Heart right ventricle (tissue), 16 donors: ENCODE measurements around the gene SYTL4. TPM values are rescaled to one million over a fixed set of nuclear protein-coding genes. Genes with fewer than 3 reads are reported as not detected.

ENCODE experiments used
- ATAC-seq, 8 donors: fragments of 200-7000 bp; cut with Tn5 transposase; one replicate each; pipeline ENCODE4 v1.9.1; 2020; ENCODE audit warnings: mild to moderate bottlenecking in 8 of 8, moderate library complexity in 8 of 8, moderate number of reproducible peaks in 1 of 8
- DNase-seq, 2 donors: peaks; one replicate each; pipeline ENCODE4 v3.0.0-alpha.2; 2020
- H3K27ac ChIP-seq, 10 donors: fragments of 200-600 bp; sonication (generic) in 2 of 10; one replicate each; pipeline versions ENCODE4 v1.5.0 to v1.8.0; 2020 to 2022; ENCODE audit warnings: mild to moderate bottlenecking in 3 of 10
- H3K27me3 ChIP-seq, 7 donors: fragments of 200-600 bp; one replicate each; pipeline ENCODE4 v1.8.0; 2021 to 2022; ENCODE audit warnings: mild to moderate bottlenecking in 2 of 7
- H3K36me3 ChIP-seq, 9 donors: fragments of 200-600 bp; sonication (generic) in 1 of 9; one replicate each; pipeline versions ENCODE4 v1.5.0 to v1.8.0; 2020 to 2022; ENCODE audit warnings: mild to moderate bottlenecking in 2 of 9
- H3K4me1 ChIP-seq, 9 donors: fragments of 200-600 bp; sonication (generic) in 1 of 9; one replicate each; pipeline versions ENCODE4 v1.5.0 to v1.8.0; 2020 to 2022; ENCODE audit warnings: mild to moderate bottlenecking in 4 of 9
- H3K4me3 ChIP-seq, 10 donors: fragments of 200-600 bp; sonication (generic) in 2 of 10; one replicate each; pipeline versions ENCODE4 v1.5.0 to v1.8.0; 2020 to 2022; ENCODE audit warnings: mild to moderate bottlenecking in 7 of 10, moderate library complexity in 2 of 10
- H3K9me3 ChIP-seq, 11 donors: fragments of 200-600 bp in 10 of 11; sonication (generic) in 2 of 11; one replicate each; pipeline versions ENCODE4 v1.5.0 to v1.8.0; 2013 to 2022; ENCODE audit warnings: mild to moderate bottlenecking in 2 of 11, control low read depth in 1 of 11, moderate library complexity in 1 of 11
- WGBS, 2 donors: extraction: QIAGEN DNeasy Blood & Tissue Kit; methylation state at CpG; one replicate each; pipeline ENCODE4 v1.1.7; 2013; ENCODE audit warnings: inconsistent platforms in 1 of 2; 5-methylcytosine and 5-hydroxymethylcytosine counted together
- intact Hi-C, 10 donors: fragments of 100-400 bp; cut with DNase I; formaldehyde crosslinking; loops; one replicate each; pipeline versions ENCODE4 v1.11.1 to v1.14.2; 2022
- polyA plus RNA-seq, 2 donors: library from polyadenylated mRNA; stranded (reverse); fragments of 200-250 nt; gene quantifications; one replicate each; pipeline ENCODE4 v1.2.3, GENCODE V29; 2013
- total RNA-seq, 10 donors: library from RNA; stranded (reverse); fragmentation: NEBNext Ultra II Directional in 3 of 10; extraction: Animal tissue kit (Norgen Biotek cat#: 25700) in 3 of 10; gene quantifications; one replicate each; pipeline versions ENCODE4 v1.2.1 to v1.2.4, GENCODE V29; 2021 to 2023
- TF ChIP-seq, protein P1 (sequence below), 9 donors: fragments of 200-600 bp; sonication (generic) in 2 of 9; IDR thresholded peaks; one replicate each; pipeline versions ENCODE4 v1.5.0 to v1.8.0; 2021 to 2022; ENCODE audit warnings: antibody characterized with exemption in 9 of 9, mild to moderate bottlenecking in 5 of 9, moderate library complexity in 1 of 9
- donor health status: Arrhythmogenic right ventricular cardiomyopathy.
- donor health status: ischemic (EF 13 %, LVEDD 7.1; RV severe dilation, severe dysfunction).
- donor health status: healthy with polysubstance abuse.
- donor health status: DM: no; HTN: yes; CAD: no.
- donor health status: DM: no; HTN: no; CAD: no.
- donor health status: ischemic (EF 25% LVEDD 6.9; RV normal size, moderate dysfunction).
- donor health status: ischemic (EF 25% LVEDD 5.7; RV mildly dilated, moderate dysfunction).
- donor health status: healthy.
- donor health status: DM: yes; HTN: yes; CAD: no.
- donor health status: Ischemic cardiomyopathy.
- donor health status: ischemic (EF 35%, LVEDD 5.7; RV mildly dilated, moderate dysfunction).
- donor health status: nonischemic (EF 11% LVEDD 7.7; RV severe dilation, severe dysfunction).
- donor health status: DM: yes; HTN: yes; CAD: no.
- donor health status: PGD.
- donor health status: ischemic (EF 29% LVEDD 5.4; RV normal size, mild dysfunction).
- donor health status: nonischemic (EF 23%, LVEDD 6.1; RV moderate dilation, normal function).

Gene SYTL4
- total and polyA plus RNA-seq, 12 donors: 0.95 to 4.0 (median 2.2) TPM

DNA sequence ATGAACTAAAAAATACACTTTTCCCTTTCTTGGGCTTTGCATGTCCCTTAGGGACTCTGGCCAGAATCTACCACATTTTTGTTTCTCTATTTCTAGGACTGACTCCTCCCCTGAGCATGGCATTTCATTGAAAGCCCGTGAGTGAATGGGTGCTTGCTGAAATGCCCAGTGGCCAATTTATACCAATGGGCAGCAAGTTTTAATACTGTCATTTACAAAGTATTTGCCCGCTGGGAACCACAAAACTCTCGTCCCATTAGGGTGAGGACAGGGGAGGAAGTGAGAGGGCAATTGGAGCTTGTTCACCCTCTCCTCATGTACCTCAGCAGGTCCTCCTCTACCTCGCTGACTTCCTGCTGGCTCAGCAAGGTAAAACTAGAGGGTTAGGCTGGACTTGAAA, 86.8 kb downstream of the SYTL4 start:
- intact Hi-C loops: no loop called here
- H3K27me3 ChIP-seq: peaks cover 0 to 75% (median 0%) of the 10 kb centered on the region in 7 donors
- H3K36me3 ChIP-seq: no peaks in the 10 kb centered on the region
- no peaks in the 10 kb centered on the region for H3K9me3 ChIP-seq
- TF ChIP-seq, protein P1, sequence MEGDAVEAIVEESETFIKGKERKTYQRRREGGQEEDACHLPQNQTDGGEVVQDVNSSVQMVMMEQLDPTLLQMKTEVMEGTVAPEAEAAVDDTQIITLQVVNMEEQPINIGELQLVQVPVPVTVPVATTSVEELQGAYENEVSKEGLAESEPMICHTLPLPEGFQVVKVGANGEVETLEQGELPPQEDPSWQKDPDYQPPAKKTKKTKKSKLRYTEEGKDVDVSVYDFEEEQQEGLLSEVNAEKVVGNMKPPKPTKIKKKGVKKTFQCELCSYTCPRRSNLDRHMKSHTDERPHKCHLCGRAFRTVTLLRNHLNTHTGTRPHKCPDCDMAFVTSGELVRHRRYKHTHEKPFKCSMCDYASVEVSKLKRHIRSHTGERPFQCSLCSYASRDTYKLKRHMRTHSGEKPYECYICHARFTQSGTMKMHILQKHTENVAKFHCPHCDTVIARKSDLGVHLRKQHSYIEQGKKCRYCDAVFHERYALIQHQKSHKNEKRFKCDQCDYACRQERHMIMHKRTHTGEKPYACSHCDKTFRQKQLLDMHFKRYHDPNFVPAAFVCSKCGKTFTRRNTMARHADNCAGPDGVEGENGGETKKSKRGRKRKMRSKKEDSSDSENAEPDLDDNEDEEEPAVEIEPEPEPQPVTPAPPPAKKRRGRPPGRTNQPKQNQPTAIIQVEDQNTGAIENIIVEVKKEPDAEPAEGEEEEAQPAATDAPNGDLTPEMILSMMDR (IDR thresholded peaks at IDR 0.05): no peak
- ATAC-seq: no peak
- 66 to 70% methylated on average over 4 of the region's 4 CpGs for WGBS, 2 donors
- H3K4me1 ChIP-seq: peaks cover 0 to 26% (median 1%) of the 10 kb centered on the region in 9 donors
- peak overlapping the region in 9 of 10 donors; percentile 16 to 47 (median 32) for H3K4me3 ChIP-seq
- no peak for DNase-seq
- peak overlapping the region in 8 of 10 donors; percentile 27 to 88 (median 57) for H3K27ac ChIP-seq

DNA sequence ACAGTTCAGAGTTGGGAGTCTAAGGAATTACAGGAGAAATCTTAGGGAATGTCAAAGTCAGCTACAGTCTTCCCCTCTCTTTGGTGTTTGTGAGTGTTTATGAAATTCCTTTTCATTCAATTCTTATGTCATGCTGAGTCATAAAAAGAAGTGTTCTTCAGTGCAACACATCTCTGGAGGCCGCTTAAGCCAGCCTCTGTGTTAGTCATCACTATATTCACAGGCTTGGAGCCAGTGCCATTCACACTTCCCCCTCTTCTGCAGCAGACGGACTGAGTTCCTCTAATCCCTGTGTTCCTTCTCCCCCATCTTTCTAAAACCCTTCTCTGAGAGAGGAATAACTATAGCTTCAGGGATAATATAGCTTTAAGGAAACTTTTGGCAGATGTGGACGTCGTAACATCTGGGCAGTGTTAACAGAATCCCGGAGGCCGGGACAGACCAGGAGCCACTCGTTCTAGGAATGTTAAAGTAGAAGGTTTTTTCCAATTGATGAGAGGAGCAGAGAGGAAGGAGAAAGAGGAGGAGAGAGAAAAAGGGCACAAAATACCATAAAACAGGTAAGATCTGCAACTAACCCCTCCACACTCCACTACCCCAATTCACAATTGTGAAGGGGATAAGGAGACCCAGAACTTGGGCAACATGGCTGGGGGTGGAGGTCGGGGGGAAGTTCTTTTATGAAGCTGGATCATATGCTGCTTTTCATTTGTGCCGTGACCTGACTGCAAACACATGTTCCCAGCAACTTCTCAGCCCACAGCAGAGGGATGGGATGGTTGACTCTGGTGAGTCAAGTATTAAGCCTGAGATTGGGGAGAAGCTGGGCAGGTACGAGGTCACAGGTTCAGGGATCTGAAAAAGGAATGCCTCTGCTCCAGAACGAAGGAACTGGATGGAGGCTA, 87.7 kb downstream of the SYTL4 start, which contains the start of gene SRPX2:
Gene SRPX2, plus strand, starts transcription at position 244 of the 905 bp plus-strand sequence. CDS start 2,124 bp downstream, outside the sequence.
- peak within 1 kb of the TSS in 9 of 10 donors; percentile 16 to 47 (median 32) for H3K4me3 ChIP-seq
- WGBS, 2 donors: 43 to 49% methylated on average over 11 of the region's 11 CpGs
- H3K27me3 ChIP-seq: peaks cover 0 to 80% (median 0%) of the 10 kb centered on the region in 7 donors
- intact Hi-C loops: no loop called here
- H3K9me3 ChIP-seq: no peaks in the 10 kb centered on the region
- peak in 1 of 2 donors; percentile 24 for DNase-seq
- H3K27ac ChIP-seq: peak within 1 kb of the TSS in 8 of 10 donors; percentile 27 to 88 (median 62)
- H3K36me3 ChIP-seq: no peaks in the 10 kb centered on the region
- ATAC-seq: peak in 7 of 8 donors; percentile 80 to 89 (median 85)
- TF ChIP-seq, protein P1 (IDR thresholded peaks at IDR 0.05): no peak
- H3K4me1 ChIP-seq: peaks cover 0 to 18% (median 0%) of the 10 kb centered on the region in 9 donors

DNA sequence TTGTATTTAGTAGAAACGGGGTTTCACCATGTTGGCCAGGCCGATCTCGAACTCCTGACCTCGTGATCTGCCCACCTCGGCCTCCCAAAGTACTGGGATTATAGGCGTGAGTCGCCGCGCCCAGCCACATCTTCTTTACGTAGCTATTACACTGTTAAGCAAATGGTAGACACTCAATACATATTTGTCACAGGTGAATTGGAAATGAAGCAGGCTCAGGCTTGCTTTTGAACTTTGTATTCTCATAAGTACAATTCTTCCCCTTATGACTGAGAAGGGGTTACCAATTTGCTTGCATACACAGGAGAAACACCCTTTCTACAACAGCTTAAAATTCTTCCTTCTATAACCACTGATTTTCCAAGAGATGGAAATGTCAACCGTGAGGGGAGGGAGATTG, 88.7 kb downstream of the SYTL4 start:
- Histone ChIP-seq H3K4me3 (no peak overlapping the region), H3K9me3 (no peaks in the 10 kb centered on the region), H3K27me3 (peaks cover 0 to 80% (median 0%) of the 10 kb centered on the region in 7 donors), H3K27ac (peak overlapping the region in 6 of 10 donors; percentile 12 to 76 (median 64)), H3K36me3 (no peaks in the 10 kb centered on the region), H3K4me1 (peaks cover 0 to 12% (median 0%) of the 10 kb centered on the region in 9 donors)
- TF ChIP-seq, protein P1 (IDR thresholded peaks at IDR 0.05): no peak
- DNase-seq (no peak), ATAC-seq (no peak)
- 92 to 93% methylated on average over 11 of the region's 11 CpGs for WGBS, 2 donors
- intact Hi-C loops: no loop called here

DNA sequence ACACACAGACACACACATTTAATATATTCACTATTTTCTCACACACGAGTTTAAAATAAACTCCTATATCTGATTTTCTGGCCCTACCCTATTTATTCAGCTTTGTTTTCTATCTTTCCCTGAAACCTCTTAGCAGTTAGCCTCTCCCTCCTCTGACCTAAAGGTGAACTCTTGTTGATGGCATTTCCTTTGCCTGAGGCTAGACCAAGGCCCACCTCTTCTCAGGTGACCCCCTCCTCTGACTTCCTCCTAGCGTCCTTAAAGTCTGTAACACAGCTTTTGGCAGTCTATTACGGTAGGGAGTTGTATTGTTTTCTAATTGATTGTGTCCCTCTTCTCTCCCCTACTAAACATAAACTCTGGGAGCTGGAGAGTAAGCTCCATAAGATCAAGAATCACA, 89.6 kb downstream of the SYTL4 start:
- Histone ChIP-seq H3K27ac (no peak overlapping the region), H3K36me3 (no peaks in the 10 kb centered on the region), H3K4me1 (peaks cover 0 to 4% (median 0%) of the 10 kb centered on the region in 9 donors), H3K9me3 (no peaks in the 10 kb centered on the region), H3K4me3 (no peak overlapping the region), H3K27me3 (peaks cover 0 to 90% (median 0%) of the 10 kb centered on the region in 7 donors)
- ATAC-seq: no peak
- TF ChIP-seq, protein P1 (IDR thresholded peaks at IDR 0.05): no peak
- WGBS, 2 donors: 64 to 71% methylated on average over 3 of the region's 3 CpGs
- no peak for DNase-seq
- intact Hi-C loops: no loop called here
